ENCODE measurements around the gene PTPMT1. TPM values are rescaled to one million over a fixed set of nuclear protein-coding genes. Genes with fewer than 3 reads are reported as not detected.

Gene PTPMT1
- total and polyA plus RNA-seq, 2 experiments from 2014 or later, result 106 to 109 TPM

- ATAC-seq, result no peak
- H2AFZ ChIP-seq, result no peak overlapping the region
- H3K36me3 ChIP-seq (ENCODE audit: insufficient read depth), result no peaks in the 10 kb centered on the region
- Mint-ChIP-seq H3K4me3 (peak overlapping the region; percentile 17; the same call in 1 of the 3 replicates), H3K27me3 (ENCODE audit: insufficient read depth, low read depth, poor library complexity) (peaks cover 45% of the 10 kb centered on the region), H3K4me1 (peaks cover 16% of the 10 kb centered on the region), H3K9me3 (no peaks in the 10 kb centered on the region), H3K36me3 (ENCODE audit: low read depth) (peaks cover 13% of the 10 kb centered on the region), H3K27ac (no peak overlapping the region; the same call in 1 of the 2 replicates)
- H3K79me2 ChIP-seq (replicated peaks; ENCODE audit: insufficient read depth), result no peaks in the 10 kb centered on the region
- no peak for DNase-seq (ENCODE audit: low spot score)
- H3K9me2 ChIP-seq (ENCODE audit: insufficient read depth), result 0 out of 2 replicates have a peak, but pooled peaks cover 6% of the 10 kb centered on the region
- peak overlapping the region; percentile 53; the same call in 1 of the 2 replicates for H3K4me3 ChIP-seq
- peaks cover 5% of the 10 kb centered on the region; the same call in 1 of the 2 replicates for H4K20me1 ChIP-seq (replicated peaks; ENCODE audit: insufficient read depth)
- H3K27me3 ChIP-seq (ENCODE audit: insufficient read depth), result peaks cover 49% of the 10 kb centered on the region
- H3K4me2 ChIP-seq, result peak overlapping the region; percentile 77
- H3K27ac ChIP-seq (ENCODE audit: low read depth), result no peak overlapping the region
- H3F3A ChIP-seq (replicated peaks; ENCODE audit: low read depth), result no peaks in the 10 kb centered on the region
- TF ChIP-seq CREB1 (CRISPR knock-in tag; IDR thresholded peaks at IDR 0.05; ENCODE audit: low read depth) (no peak), ZNF114 (CRISPR knock-in tag; IDR thresholded peaks at IDR 0.05) (no peak), CTCF (conservative IDR thresholded peaks at IDR 0.05; ENCODE audit: low read depth in 2 of 2) (no peak), REST (IDR thresholded peaks at IDR 0.05; ENCODE audit: unreplicated experiment) (no peak), ZNF331 (CRISPR knock-in tag; IDR thresholded peaks at IDR 0.05; ENCODE audit: low read depth) (no peak), EZH2 (IDR thresholded peaks at IDR 0.05; ENCODE audit: low read depth, unreplicated experiment) (no peak)
- peaks cover 18% of the 10 kb centered on the region for H3K4me1 ChIP-seq (ENCODE audit: insufficient read depth)
These were observed 23.7 kb downstream of the PTPMT1 start for GRCh38 chr11:47589118-47589517.

- Mint-ChIP-seq H3K27me3 (ENCODE audit: insufficient read depth, low read depth, poor library complexity) (peaks cover 49% of the 10 kb centered on the region), H3K9me3 (no peaks in the 10 kb centered on the region), H3K27ac (no peak overlapping the region), H3K36me3 (ENCODE audit: low read depth) (peaks cover 9% of the 10 kb centered on the region), H3K4me1 (peaks cover 19% of the 10 kb centered on the region), H3K4me3 (peak overlapping the region; percentile 59; the same call in 2 of the 3 replicates)
- no peaks in the 10 kb centered on the region for H3K36me3 ChIP-seq (ENCODE audit: insufficient read depth)
- H3K79me2 ChIP-seq (replicated peaks; ENCODE audit: insufficient read depth), result no peaks in the 10 kb centered on the region
- peak overlapping the region; percentile 77 for H3K4me2 ChIP-seq
- H3K4me3 ChIP-seq, result peak overlapping the region; percentile 53
- no peaks in the 10 kb centered on the region for H3F3A ChIP-seq (replicated peaks; ENCODE audit: low read depth)
- no peak for TF ChIP-seq ZNF331 (CRISPR knock-in tag; IDR thresholded peaks at IDR 0.05; ENCODE audit: low read depth)
- TF ChIP-seq CREB1 (CRISPR knock-in tag; IDR thresholded peaks at IDR 0.05; ENCODE audit: low read depth), result no peak
- TF ChIP-seq REST (IDR thresholded peaks at IDR 0.05; ENCODE audit: unreplicated experiment), result no peak
- no peak for TF ChIP-seq POLR2AphosphoS5 (IDR thresholded peaks at IDR 0.05; ENCODE audit: low read depth)
- H3K27me3 ChIP-seq (ENCODE audit: insufficient read depth), result peaks cover 53% of the 10 kb centered on the region
- ATAC-seq (peak; percentile 9), DNase-seq (ENCODE audit: low spot score) (no peak)
- H3K9me2 ChIP-seq (ENCODE audit: insufficient read depth), result 0 out of 2 replicates have a peak, but pooled peaks cover 6% of the 10 kb centered on the region
- peaks cover 20% of the 10 kb centered on the region for H3K4me1 ChIP-seq (ENCODE audit: insufficient read depth)
- no peak overlapping the region for H3K27ac ChIP-seq (ENCODE audit: low read depth)
- peaks cover 5% of the 10 kb centered on the region; the same call in 1 of the 2 replicates for H4K20me1 ChIP-seq (replicated peaks; ENCODE audit: insufficient read depth)
- peak overlapping the region; percentile 91; the same call in 1 of the 2 replicates for H2AFZ ChIP-seq
These were observed 24.2 kb downstream of the PTPMT1 start for GRCh38 chr11:47589584-47589976.

Data from GM23338 (cell line).